Activated CD4-positive, alpha-beta memory T cell treated with anti-CD3 and anti-CD28 coated beads for 36 hours (primary cell): ENCODE results near the gene CRACR2A. TPM values are rescaled to one million over a fixed set of nuclear protein-coding genes. Genes with fewer than 3 reads are reported as not detected.

Experiments used
- CTCF ChIA-PET: fragments of 350-600 bp; sonication (Branson Sonifier 250); formaldehyde crosslinking; loops from one replicate; lab custom pipeline; 2021; ENCODE audit warnings: antibody characterized with exemption, inconsistent platforms; lab: Charles Lee
- POLR2A ChIA-PET: fragments of 350-600 bp; sonication (Branson Sonifier 250); formaldehyde crosslinking; loops from one replicate; lab custom pipeline; 2021; ENCODE audit warnings: antibody characterized with exemption; lab: Charles Lee
- DNase-seq: peaks from one replicate; pipeline ENCODE4 v3.0.0-alpha.2; 2020
- H3K27ac Mint-ChIP-seq: one replicate; pipeline ENCODE4 v1.8.0; 2021; ENCODE audit warnings: mixed read lengths
- H3K27me3 Mint-ChIP-seq: one replicate; pipeline ENCODE4 v1.8.0; 2021; ENCODE audit warnings: mixed read lengths
- H3K36me3 Mint-ChIP-seq: one replicate; pipeline ENCODE4 v1.8.0; 2021; ENCODE audit warnings: mixed read lengths
- H3K4me1 Mint-ChIP-seq: one replicate; pipeline ENCODE4 v1.8.0; 2021; ENCODE audit warnings: low read depth, mixed read lengths
- H3K4me3 Mint-ChIP-seq: one replicate; pipeline ENCODE4 v1.8.0; 2021; ENCODE audit warnings: mild to moderate bottlenecking, mixed read lengths
- H3K9me3 Mint-ChIP-seq: one replicate; pipeline ENCODE4 v1.8.0; 2021; ENCODE audit warnings: mixed read lengths
- intact Hi-C: fragments of 100-400 bp; cut with micrococcal nuclease; formaldehyde crosslinking; loops from one replicate; pipeline ENCODE4 v1.15.1; 2023
- total RNA-seq, 2 experiments: library from RNA; stranded (reverse); gene quantifications; one replicate each; pipeline ENCODE4 v1.2.3, GENCODE V29; 2021

Gene CRACR2A
- total RNA-seq, 2 experiments from 2014 or later, result 15.8 to 19.1 TPM

- H3K36me3 Mint-ChIP-seq, result peaks cover 13% of the 10 kb centered on the region
- H3K27me3 Mint-ChIP-seq, result no peaks in the 10 kb centered on the region
- no peak overlapping the region for H3K27ac Mint-ChIP-seq
- POLR2A ChIA-PET, result no interaction called here
- peaks cover 19% of the 10 kb centered on the region for H3K4me1 Mint-ChIP-seq
- intact Hi-C loops, result no loop called here
- DNase-seq, result no peak
- H3K4me3 Mint-ChIP-seq, result no peak overlapping the region
- no peaks in the 10 kb centered on the region for H3K9me3 Mint-ChIP-seq
- CTCF ChIA-PET, result interaction anchor here (1.0 kb wide), 2 partner anchors 11 to 63 kb away, joined by 4 read pairs; no protein-coding TSS in a partner anchor
These were observed 12.3 kb downstream of the CRACR2A start for GRCh38 chr12:3740480-3741231.

DNA sequence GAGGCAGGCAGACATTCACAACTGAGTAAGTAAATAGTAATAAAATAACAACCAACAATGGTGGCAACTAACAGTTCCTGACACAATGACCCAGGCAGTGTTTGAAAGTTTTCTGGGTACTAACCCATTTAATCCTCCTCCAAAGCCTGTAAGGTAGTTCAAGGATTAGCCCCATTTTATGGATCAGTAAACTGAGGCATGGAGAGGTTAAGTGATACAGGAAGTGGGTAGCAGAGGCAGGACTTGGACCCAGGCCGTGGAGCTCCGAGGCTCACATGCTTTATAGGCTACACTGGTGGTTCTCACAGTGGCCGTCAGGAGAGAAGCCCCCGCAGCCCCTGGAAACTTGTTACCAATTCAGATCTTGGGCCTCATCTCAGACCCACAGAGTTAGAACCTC, 17.5 kb downstream of the CRACR2A start:
- no peak overlapping the region for H3K27ac Mint-ChIP-seq
- ChIA-PET POLR2A (no interaction called here), CTCF (no interaction called here)
- DNase-seq, result no peak
- peaks cover 3% of the 10 kb centered on the region for H3K4me1 Mint-ChIP-seq
- intact Hi-C loops, result no loop called here
- no peaks in the 10 kb centered on the region for H3K9me3 Mint-ChIP-seq
- H3K4me3 Mint-ChIP-seq, result no peak overlapping the region
- H3K36me3 Mint-ChIP-seq, result peaks cover 7% of the 10 kb centered on the region
- H3K27me3 Mint-ChIP-seq, result no peaks in the 10 kb centered on the region

GRCh38 chr12:3732901-3733300, 20.0 kb downstream of the CRACR2A start:
- H3K4me3 Mint-ChIP-seq, result no peak overlapping the region
- ChIA-PET CTCF (no interaction called here), POLR2A (no interaction called here)
- H3K4me1 Mint-ChIP-seq, result peaks cover 24% of the 10 kb centered on the region
- no peak overlapping the region for H3K27ac Mint-ChIP-seq
- DNase-seq, result no peak
- intact Hi-C loops, result no loop called here
- H3K27me3 Mint-ChIP-seq, result no peaks in the 10 kb centered on the region
- no peaks in the 10 kb centered on the region for H3K9me3 Mint-ChIP-seq
- peaks cover 24% of the 10 kb centered on the region for H3K36me3 Mint-ChIP-seq

DNA sequence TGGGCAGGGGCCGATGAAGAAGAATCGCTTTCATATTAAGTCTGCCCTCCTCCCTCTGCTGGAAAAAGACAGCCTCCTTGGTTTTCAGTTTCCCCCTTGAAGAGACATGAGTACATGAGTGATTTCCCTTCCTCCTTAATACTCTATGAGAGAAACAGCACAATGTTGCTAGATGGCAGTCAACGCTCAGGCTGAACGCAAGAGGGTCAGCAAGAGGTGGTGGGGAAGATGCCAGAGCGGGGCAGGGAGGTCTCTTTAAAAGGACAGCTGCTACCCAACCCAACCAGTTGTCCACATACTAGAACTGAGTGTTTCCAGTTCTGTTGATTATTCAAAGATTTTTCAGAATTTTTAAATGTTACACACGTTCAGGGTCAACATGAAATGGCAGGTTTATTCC, 22.8 kb downstream of the CRACR2A start:
- H3K9me3 Mint-ChIP-seq, result no peaks in the 10 kb centered on the region
- H3K4me3 Mint-ChIP-seq, result no peak overlapping the region
- no peaks in the 10 kb centered on the region for H3K27me3 Mint-ChIP-seq
- POLR2A ChIA-PET, result interaction anchor here (2.3 kb wide), 1 partner anchor 14 kb away, joined by 8 read pairs; no protein-coding TSS in a partner anchor
- H3K27ac Mint-ChIP-seq, result no peak overlapping the region
- DNase-seq, result no peak
- CTCF ChIA-PET, result interaction anchor here (1.4 kb wide), 1 partner anchor 11 kb away, joined by 4 read pairs; no protein-coding TSS in a partner anchor
- peaks cover 37% of the 10 kb centered on the region for H3K36me3 Mint-ChIP-seq
- intact Hi-C loops, result no loop called here
- H3K4me1 Mint-ChIP-seq, result peaks cover 36% of the 10 kb centered on the region

- no peaks in the 10 kb centered on the region for H3K27me3 Mint-ChIP-seq
- peaks cover 48% of the 10 kb centered on the region for H3K36me3 Mint-ChIP-seq
- intact Hi-C loops, result loop anchor here (1.0 kb wide), 1 partner anchor 16 kb away; no protein-coding TSS in a partner anchor
- H3K4me3 Mint-ChIP-seq, result no peak overlapping the region
- DNase-seq, result peak; percentile 56
- H3K4me1 Mint-ChIP-seq, result peaks cover 36% of the 10 kb centered on the region
- peak overlapping the region; percentile 70 for H3K27ac Mint-ChIP-seq
- CTCF ChIA-PET, result interaction anchor here (1.0 to 1.4 kb wide), 2 partner anchors 13 to 428 kb away, joined by 4 to 5 read pairs; no protein-coding TSS in a partner anchor
- peaks cover 3% of the 10 kb centered on the region for H3K9me3 Mint-ChIP-seq
- POLR2A ChIA-PET, result interaction anchor here (2.3 kb wide), 1 partner anchor 15 kb away, joined by 8 read pairs; no protein-coding TSS in a partner anchor
These were observed 24.2 kb downstream of the CRACR2A start for GRCh38 chr12:3728686-3729085.

- H3K27me3 Mint-ChIP-seq, result no peaks in the 10 kb centered on the region
- ChIA-PET CTCF (interaction anchor here (1.0 to 1.2 kb wide), 2 partner anchors 76 to 428 kb away, joined by 3 to 5 read pairs; no protein-coding TSS in a partner anchor), POLR2A (interaction anchor here (2.3 kb wide), 1 partner anchor 16 kb away, joined by 8 read pairs; no protein-coding TSS in a partner anchor)
- peaks cover 7% of the 10 kb centered on the region for H3K9me3 Mint-ChIP-seq
- no peak overlapping the region for H3K4me3 Mint-ChIP-seq
- H3K4me1 Mint-ChIP-seq, result peaks cover 36% of the 10 kb centered on the region
- DNase-seq, result peak; percentile 64
- peak overlapping the region; percentile 70 for H3K27ac Mint-ChIP-seq
- peaks cover 53% of the 10 kb centered on the region for H3K36me3 Mint-ChIP-seq
- intact Hi-C loops, result loop anchor here (1.0 kb wide), 1 partner anchor 16 kb away; no protein-coding TSS in a partner anchor
These were observed 24.9 kb downstream of the CRACR2A start for GRCh38 chr12:3727877-3728632.

- DNase-seq, result no peak
- ChIA-PET CTCF (interaction anchor here (1.2 kb wide), 1 partner anchor 77 kb away, joined by 3 read pairs; no protein-coding TSS in a partner anchor), POLR2A (no interaction called here)
- Mint-ChIP-seq H3K4me3 (no peak overlapping the region), H3K36me3 (peaks cover 60% of the 10 kb centered on the region), H3K9me3 (peaks cover 14% of the 10 kb centered on the region), H3K27me3 (no peaks in the 10 kb centered on the region), H3K27ac (no peak overlapping the region), H3K4me1 (peaks cover 36% of the 10 kb centered on the region)
- intact Hi-C loops, result no loop called here
These were observed 25.6 kb downstream of the CRACR2A start for GRCh38 chr12:3727354-3727753.

- ChIA-PET POLR2A (no interaction called here), CTCF (no interaction called here)
- peaks cover 63% of the 10 kb centered on the region for H3K36me3 Mint-ChIP-seq
- H3K4me1 Mint-ChIP-seq, result peaks cover 36% of the 10 kb centered on the region
- no peak overlapping the region for H3K4me3 Mint-ChIP-seq
- no peak overlapping the region for H3K27ac Mint-ChIP-seq
- intact Hi-C loops, result no loop called here
- no peaks in the 10 kb centered on the region for H3K27me3 Mint-ChIP-seq
- no peak for DNase-seq
- peaks cover 23% of the 10 kb centered on the region for H3K9me3 Mint-ChIP-seq
These were observed 26.5 kb downstream of the CRACR2A start for GRCh38 chr12:3726456-3726855.

- H3K9me3 Mint-ChIP-seq, result peaks cover 24% of the 10 kb centered on the region
- DNase-seq, result no peak
- no peaks in the 10 kb centered on the region for H3K27me3 Mint-ChIP-seq
- H3K36me3 Mint-ChIP-seq, result peaks cover 67% of the 10 kb centered on the region
- H3K4me3 Mint-ChIP-seq, result no peak overlapping the region
- POLR2A ChIA-PET, result no interaction called here
- no peak overlapping the region for H3K27ac Mint-ChIP-seq
- CTCF ChIA-PET, result no interaction called here
- peaks cover 34% of the 10 kb centered on the region for H3K4me1 Mint-ChIP-seq
- intact Hi-C loops, result no loop called here
These were observed 27.4 kb downstream of the CRACR2A start for GRCh38 chr12:3725388-3726115.

DNA sequence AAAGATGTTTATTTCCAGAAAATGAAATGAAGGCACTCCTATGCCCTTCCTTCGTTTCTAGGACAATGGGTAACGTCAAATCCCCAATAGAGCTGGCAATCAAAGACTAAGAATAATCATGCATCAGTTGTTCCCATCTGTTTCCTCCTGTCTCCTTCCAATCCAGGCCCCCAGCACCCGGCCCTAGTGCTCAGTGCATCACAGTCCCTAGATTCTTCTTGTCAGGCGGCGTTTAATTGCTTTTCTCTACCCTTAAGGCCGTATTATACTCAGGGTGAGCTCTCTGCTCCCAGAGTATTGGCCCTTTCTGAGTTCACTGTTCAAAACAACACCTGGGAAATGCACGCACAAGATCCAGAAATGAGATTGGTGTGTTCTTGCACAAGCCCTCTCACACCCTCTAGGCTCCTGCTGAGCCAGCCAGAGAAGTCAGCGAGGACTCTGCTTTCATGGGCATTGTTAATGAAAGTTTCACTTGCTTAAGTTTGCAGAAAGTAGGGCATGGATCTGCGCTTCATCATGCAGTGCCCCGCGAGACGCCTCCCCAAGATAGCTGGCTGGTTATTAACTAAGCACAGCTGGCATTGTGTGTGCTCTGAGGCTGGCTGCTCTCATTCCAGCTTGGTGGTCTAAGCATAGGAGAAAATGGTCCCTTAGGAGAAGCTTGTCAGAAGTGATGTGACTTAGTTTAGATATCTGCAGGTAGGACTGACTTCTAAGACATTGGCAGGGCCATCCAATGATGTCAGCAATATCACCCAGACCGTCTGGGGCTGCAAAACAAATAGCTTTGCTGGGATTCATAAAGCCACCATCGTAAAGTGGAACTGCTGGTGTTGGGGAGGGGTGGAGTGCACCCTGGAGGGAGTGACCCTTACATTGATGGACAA, 28.7 kb downstream of the CRACR2A start:
- POLR2A ChIA-PET, result no interaction called here
- Mint-ChIP-seq H3K4me3 (no peak overlapping the region), H3K27ac (no peak overlapping the region), H3K36me3 (peaks cover 62% of the 10 kb centered on the region), H3K27me3 (no peaks in the 10 kb centered on the region), H3K4me1 (peaks cover 24% of the 10 kb centered on the region), H3K9me3 (peaks cover 24% of the 10 kb centered on the region)
- intact Hi-C loops, result no loop called here
- CTCF ChIA-PET, result interaction anchor here (0.6 kb wide), 1 partner anchor 22 kb away, joined by 3 read pairs; no protein-coding TSS in a partner anchor
- no peak for DNase-seq

GRCh38 chr12:3722368-3722767, 30.5 kb downstream of the CRACR2A start:
- no peak for DNase-seq
- peaks cover 9% of the 10 kb centered on the region for H3K4me1 Mint-ChIP-seq
- H3K27ac Mint-ChIP-seq, result no peak overlapping the region
- H3K27me3 Mint-ChIP-seq, result no peaks in the 10 kb centered on the region
- ChIA-PET POLR2A (no interaction called here), CTCF (no interaction called here)
- intact Hi-C loops, result no loop called here
- peaks cover 24% of the 10 kb centered on the region for H3K9me3 Mint-ChIP-seq
- peaks cover 60% of the 10 kb centered on the region for H3K36me3 Mint-ChIP-seq
- H3K4me3 Mint-ChIP-seq, result no peak overlapping the region
